ENCODE results near the gene NANOG. TPM values are rescaled to one million over a fixed set of nuclear protein-coding genes. Genes with fewer than 3 reads are reported as not detected.
"Not testable (repeated sequence)": the region's sequence is repeated elsewhere in the genome, so short reads cannot be mapped to it uniquely, and the experiment has no call there.

The NANOG gene
- total RNA-seq, 1 donor from 2014 or later = not detected

GRCh38 chr12:7756993-7757392 is 32.2 kb upstream of the NANOG start:
- Histone ChIP-seq H3K27ac (no peak overlapping the region), H3K4me1 (no peaks in the 10 kb centered on the region), H3K9me3 (no peaks in the 10 kb centered on the region), H3K4me3 (no peak overlapping the region), H3K27me3 (ENCODE audit: low read depth) (no peaks in the 10 kb centered on the region), H3K36me3 (no peaks in the 10 kb centered on the region)
- intact Hi-C loops (cut with DNase I) = no loop called here
- ATAC-seq (no peak), DNase-seq (no peak)
- no peak for TF ChIP-seq CTCF (IDR thresholded peaks at IDR 0.05)

- Histone ChIP-seq H3K27ac (no peak overlapping the region), H3K27me3 (ENCODE audit: low read depth) (no peaks in the 10 kb centered on the region), H3K4me3 (no peak overlapping the region), H3K4me1 (no peaks in the 10 kb centered on the region), H3K36me3 (no peaks in the 10 kb centered on the region), H3K9me3 (no peaks in the 10 kb centered on the region)
- TF ChIP-seq CTCF (IDR thresholded peaks at IDR 0.05) = no peak
- intact Hi-C loops (cut with DNase I) = no loop called here
- no peak for ATAC-seq
- DNase-seq = no peak
Measured at GRCh38 chr12:7758766-7759140, 30.4 kb upstream of the NANOG start.

GRCh38 chr12:7769999-7770398 is 19.2 kb upstream of the NANOG start:
- no peak overlapping the region for H3K27ac ChIP-seq
- no peaks in the 10 kb centered on the region for H3K36me3 ChIP-seq
- no peak overlapping the region for H3K4me3 ChIP-seq
- H3K9me3 ChIP-seq = no peaks in the 10 kb centered on the region
- TF ChIP-seq CTCF (IDR thresholded peaks at IDR 0.05) = no peak
- H3K4me1 ChIP-seq = no peaks in the 10 kb centered on the region
- ATAC-seq (no peak), DNase-seq (no peak)
- no peaks in the 10 kb centered on the region for H3K27me3 ChIP-seq (ENCODE audit: low read depth)
- intact Hi-C loops (cut with DNase I) = no loop called here

GRCh38 chr12:7781274-7781673 is 7.9 kb upstream of the NANOG start:
- no peak for TF ChIP-seq CTCF (IDR thresholded peaks at IDR 0.05)
- H3K27ac ChIP-seq = no peak overlapping the region
- no peaks in the 10 kb centered on the region for H3K4me1 ChIP-seq
- H3K9me3 ChIP-seq = no peaks in the 10 kb centered on the region
- intact Hi-C loops (cut with DNase I) = no loop called here
- no peak for ATAC-seq
- no peak for DNase-seq
- H3K27me3 ChIP-seq (ENCODE audit: low read depth) = no peaks in the 10 kb centered on the region
- H3K4me3 ChIP-seq = no peak overlapping the region
- no peaks in the 10 kb centered on the region for H3K36me3 ChIP-seq

- Histone ChIP-seq H3K27me3 (ENCODE audit: low read depth) (no peaks in the 10 kb centered on the region), H3K36me3 (no peaks in the 10 kb centered on the region), H3K4me3 (no peak overlapping the region), H3K4me1 (no peaks in the 10 kb centered on the region), H3K9me3 (no peaks in the 10 kb centered on the region), H3K27ac (no peak overlapping the region)
- no peak for TF ChIP-seq CTCF (IDR thresholded peaks at IDR 0.05)
- intact Hi-C loops (cut with DNase I) = no loop called here
- ATAC-seq (no peak), DNase-seq (no peak)
Measured at GRCh38 chr12:7782055-7782454, 7.1 kb upstream of the NANOG start.

- not testable (repeated sequence) for ATAC-seq, H3K4me1 ChIP-seq, DNase-seq
Measured at GRCh38 chr12:7783433-7783832, 5.8 kb upstream of the NANOG start.

More at GRCh38 chr12:7783433-7783832, 5.8 kb upstream of the NANOG start:
- H3K36me3 ChIP-seq; H3K4me3 ChIP-seq; intact Hi-C loops (cut with DNase I); H3K27me3 ChIP-seq (ENCODE audit: low read depth); H3K9me3 ChIP-seq; H3K27ac ChIP-seq: not testable (repeated sequence)
